Neural cell (in vitro differentiated cells): ENCODE results near the gene MEX3D.

Experiments
- CTCF ChIP-seq: fragments of 450-650 bp; IDR thresholded peaks from 2 replicates; pipeline ENCODE4 v1.5.1; 2014; ENCODE audit warnings: antibody characterized with exemption, mild to moderate bottlenecking, moderate library complexity; ENCODE audit not compliant: poor library complexity, severe bottlenecking
- EP300 ChIP-seq: fragments of 450-650 bp; conservative IDR thresholded peaks from 2 replicates; pipeline ENCODE4 v1.6.1; 2014; ENCODE audit warnings: antibody characterized with exemption, mild to moderate bottlenecking, moderate library complexity; ENCODE audit not compliant: poor library complexity, severe bottlenecking
- EZH2 ChIP-seq: fragments of 200-600, 300-800 bp; shearing (Covaris generic), sonication (generic); IDR thresholded peaks from 2 replicates; pipeline ENCODE4 v1.6.1; 2014; ENCODE audit warnings: antibody characterized with exemption, low read length, borderline replicate concordance, mild to moderate bottlenecking; ENCODE audit not compliant: insufficient read depth, poor library complexity, severe bottlenecking
- POLR2AphosphoS5 ChIP-seq: IDR thresholded peaks from 2 replicates; pipeline ENCODE4 v1.6.1; 2012
- RAD21 ChIP-seq: fragments of 450-650 bp; conservative IDR thresholded peaks from 2 replicates; pipeline ENCODE4 v1.6.1; 2014; ENCODE audit warnings: antibody characterized with exemption, mild to moderate bottlenecking, moderate library complexity
- REST ChIP-seq: IDR thresholded peaks from 2 replicates; pipeline ENCODE4 v1.6.1; 2012; ENCODE audit warnings: borderline replicate concordance
- SMC3 ChIP-seq: fragments of 450-650 bp; conservative IDR thresholded peaks from 2 replicates; pipeline ENCODE4 v1.6.1; 2014; ENCODE audit warnings: antibody characterized with exemption, mild to moderate bottlenecking, moderate library complexity; ENCODE audit not compliant: poor library complexity
- TAF1 ChIP-seq: IDR thresholded peaks from 2 replicates; pipeline ENCODE4 v1.6.1; 2012; ENCODE audit warnings: low read depth

GRCh38 chr19:1580957-1581356, 12.8 kb upstream of the MEX3D start:
- TF ChIP-seq CTCF, result no peak
- TF ChIP-seq EP300, result no peak
- TF ChIP-seq POLR2AphosphoS5, result no peak
- TF ChIP-seq EZH2, result no peak
- TF ChIP-seq REST, result no peak
- TF ChIP-seq SMC3, result no peak
- no peak for TF ChIP-seq RAD21
- no peak for TF ChIP-seq TAF1
